Measurements from ENCODE around the gene IRF2BP1. TPM values are rescaled to one million over a fixed set of nuclear protein-coding genes. Genes with fewer than 3 reads are reported as not detected.

IRF2BP1 gene
- total RNA-seq, 1 donor from 2014 or later, result 29.4 TPM

DNA sequence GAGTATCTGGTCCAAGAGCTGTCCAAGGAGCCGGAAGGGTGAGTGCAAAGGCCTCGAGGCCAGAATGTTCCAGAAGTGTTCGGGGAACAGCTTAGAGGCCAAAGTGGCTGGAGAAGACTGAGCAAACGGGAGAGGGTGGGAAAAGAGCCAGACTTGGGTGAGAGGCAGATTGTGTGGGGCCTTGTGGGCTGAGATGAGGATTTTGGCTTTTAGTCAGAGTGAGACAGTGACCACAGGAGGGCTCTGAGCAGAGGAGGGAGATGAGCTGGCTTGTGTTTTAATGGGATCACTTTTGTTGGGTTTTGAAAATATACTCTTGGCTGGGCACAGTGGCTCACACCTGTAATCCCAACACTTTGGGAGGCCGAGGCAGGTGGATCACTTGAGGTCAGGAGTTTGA, 23.0 kb upstream of the IRF2BP1 start:
- peaks cover 10% of the 10 kb centered on the region for H3K27me3 Mint-ChIP-seq (ENCODE audit: unreplicated experiment)
- no peak overlapping the region for H3K27ac Mint-ChIP-seq (ENCODE audit: unreplicated experiment)
- no peaks in the 10 kb centered on the region for H3K36me3 Mint-ChIP-seq (ENCODE audit: unreplicated experiment)
- H3K4me1 Mint-ChIP-seq (ENCODE audit: unreplicated experiment), result no peaks in the 10 kb centered on the region
- TF ChIP-seq, protein P1, sequence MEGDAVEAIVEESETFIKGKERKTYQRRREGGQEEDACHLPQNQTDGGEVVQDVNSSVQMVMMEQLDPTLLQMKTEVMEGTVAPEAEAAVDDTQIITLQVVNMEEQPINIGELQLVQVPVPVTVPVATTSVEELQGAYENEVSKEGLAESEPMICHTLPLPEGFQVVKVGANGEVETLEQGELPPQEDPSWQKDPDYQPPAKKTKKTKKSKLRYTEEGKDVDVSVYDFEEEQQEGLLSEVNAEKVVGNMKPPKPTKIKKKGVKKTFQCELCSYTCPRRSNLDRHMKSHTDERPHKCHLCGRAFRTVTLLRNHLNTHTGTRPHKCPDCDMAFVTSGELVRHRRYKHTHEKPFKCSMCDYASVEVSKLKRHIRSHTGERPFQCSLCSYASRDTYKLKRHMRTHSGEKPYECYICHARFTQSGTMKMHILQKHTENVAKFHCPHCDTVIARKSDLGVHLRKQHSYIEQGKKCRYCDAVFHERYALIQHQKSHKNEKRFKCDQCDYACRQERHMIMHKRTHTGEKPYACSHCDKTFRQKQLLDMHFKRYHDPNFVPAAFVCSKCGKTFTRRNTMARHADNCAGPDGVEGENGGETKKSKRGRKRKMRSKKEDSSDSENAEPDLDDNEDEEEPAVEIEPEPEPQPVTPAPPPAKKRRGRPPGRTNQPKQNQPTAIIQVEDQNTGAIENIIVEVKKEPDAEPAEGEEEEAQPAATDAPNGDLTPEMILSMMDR (IDR thresholded peaks at IDR 0.05), result no peak
- H3K4me3 Mint-ChIP-seq (ENCODE audit: unreplicated experiment), result no peak overlapping the region
- DNase-seq (ENCODE audit: extremely low spot score, unreplicated experiment), result no peak
- no peaks in the 10 kb centered on the region for H3K9me3 Mint-ChIP-seq (ENCODE audit: unreplicated experiment)

DNA sequence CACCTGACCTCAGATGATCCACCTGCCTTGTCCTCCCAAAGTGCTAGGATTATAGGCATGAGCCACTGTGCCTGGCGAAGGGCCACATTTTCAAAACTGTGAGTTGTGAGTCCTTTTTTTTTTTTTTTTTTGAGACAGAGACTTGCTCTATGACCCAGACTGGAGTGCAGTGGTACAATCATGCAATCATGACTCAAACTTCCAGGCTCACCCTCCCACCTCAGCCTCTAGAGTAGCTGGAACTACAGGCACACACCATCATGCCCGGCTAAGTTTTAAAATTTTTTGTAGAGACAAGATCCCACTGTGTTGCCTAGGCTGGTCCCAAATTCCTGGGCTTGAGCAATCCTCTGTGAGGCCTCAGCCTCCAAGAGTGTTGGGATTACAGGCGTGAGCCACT, 20.3 kb upstream of the IRF2BP1 start:
- Mint-ChIP-seq H3K9me3 (ENCODE audit: unreplicated experiment) (no peaks in the 10 kb centered on the region), H3K4me3 (ENCODE audit: unreplicated experiment) (no peak overlapping the region), H3K27me3 (ENCODE audit: unreplicated experiment) (peaks cover 10% of the 10 kb centered on the region), H3K27ac (ENCODE audit: unreplicated experiment) (no peak overlapping the region), H3K4me1 (ENCODE audit: unreplicated experiment) (peaks cover 5% of the 10 kb centered on the region), H3K36me3 (ENCODE audit: unreplicated experiment) (no peaks in the 10 kb centered on the region)
- DNase-seq (ENCODE audit: extremely low spot score, unreplicated experiment), result no peak
- TF ChIP-seq, protein P1 (IDR thresholded peaks at IDR 0.05), result no peak

DNA sequence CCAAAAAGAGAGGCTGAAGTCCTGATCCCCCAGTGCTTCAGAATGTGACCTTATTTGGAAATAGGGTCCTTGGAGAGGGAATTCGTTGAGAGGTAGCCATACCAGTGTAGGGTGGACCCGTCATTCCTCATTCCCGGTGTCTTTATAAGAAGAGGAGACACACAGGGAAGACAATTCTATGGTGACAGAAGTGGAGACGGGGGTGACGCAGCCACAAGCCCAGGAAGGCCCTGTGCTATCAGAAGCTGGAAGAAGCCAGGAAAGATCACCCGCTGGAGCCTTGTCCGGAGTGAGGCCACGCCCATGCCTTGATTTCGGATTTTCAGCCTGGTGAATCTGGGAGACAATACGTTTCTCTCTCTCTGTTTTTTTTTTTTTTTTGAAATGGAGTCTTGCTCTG, 19.1 kb upstream of the IRF2BP1 start:
- TF ChIP-seq, protein P1 (IDR thresholded peaks at IDR 0.05), result no peak
- Mint-ChIP-seq H3K4me3 (ENCODE audit: unreplicated experiment) (no peak overlapping the region), H3K4me1 (ENCODE audit: unreplicated experiment) (peaks cover 12% of the 10 kb centered on the region), H3K9me3 (ENCODE audit: unreplicated experiment) (no peaks in the 10 kb centered on the region), H3K27ac (ENCODE audit: unreplicated experiment) (no peak overlapping the region), H3K36me3 (ENCODE audit: unreplicated experiment) (peaks cover 2% of the 10 kb centered on the region), H3K27me3 (ENCODE audit: unreplicated experiment) (peaks cover 3% of the 10 kb centered on the region)
- DNase-seq (ENCODE audit: extremely low spot score, unreplicated experiment), result no peak

GRCh38 chr19:45902651-45903625, 17.0 kb upstream of the IRF2BP1 start:
- DNase-seq (ENCODE audit: extremely low spot score, unreplicated experiment), result peak; percentile 100
- Mint-ChIP-seq H3K9me3 (ENCODE audit: unreplicated experiment) (no peaks in the 10 kb centered on the region), H3K4me3 (ENCODE audit: unreplicated experiment) (peak overlapping the region; percentile 90), H3K27me3 (ENCODE audit: unreplicated experiment) (no peaks in the 10 kb centered on the region), H3K27ac (ENCODE audit: unreplicated experiment) (peak overlapping the region; percentile 69), H3K4me1 (ENCODE audit: unreplicated experiment) (peaks cover 12% of the 10 kb centered on the region), H3K36me3 (ENCODE audit: unreplicated experiment) (peaks cover 10% of the 10 kb centered on the region)
- TF ChIP-seq, protein P1 (IDR thresholded peaks at IDR 0.05), result no peak

DNA sequence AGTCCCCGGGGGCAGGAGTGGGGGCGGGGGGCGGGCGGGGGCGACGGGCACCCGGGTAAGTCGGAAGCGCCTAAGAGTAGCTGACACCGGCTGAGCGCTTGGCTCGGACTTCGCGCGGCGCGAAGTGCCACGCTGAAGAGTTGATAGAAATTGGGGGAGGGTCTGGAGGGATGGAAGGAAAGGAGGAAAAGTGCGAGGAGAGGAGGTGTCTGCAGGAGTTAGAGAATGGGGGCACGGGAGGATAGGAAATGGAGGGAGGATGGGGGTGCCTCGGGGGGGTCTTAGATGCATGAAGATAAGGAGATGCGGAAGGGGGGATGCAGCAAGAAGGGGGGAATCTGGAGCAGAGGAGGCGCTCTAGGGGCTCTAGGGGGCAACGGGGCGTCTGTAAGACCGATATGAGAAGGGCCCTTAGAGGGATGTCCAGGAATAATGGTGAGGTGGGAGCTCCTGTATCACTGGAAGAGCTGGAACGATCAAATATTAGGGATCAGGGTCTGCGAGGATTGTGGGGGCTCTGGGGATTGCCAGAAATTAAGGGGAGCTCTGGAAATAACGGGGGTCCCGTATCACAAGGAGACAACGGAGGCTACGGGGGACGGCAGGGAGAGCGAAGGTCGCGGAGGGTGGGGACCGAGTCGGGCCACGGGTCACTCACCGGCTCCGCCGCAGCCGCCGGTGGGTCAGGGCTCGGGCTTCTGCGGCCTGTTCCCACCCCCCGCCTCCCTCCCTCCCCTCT, 16.1 kb upstream of the IRF2BP1 start, which contains the start of gene MYPOP:
Gene MYPOP, minus strand, starts transcription at position 702 of the 739 bp plus-strand sequence. CDS start 840 bp downstream, outside the sequence.
- DNase-seq (ENCODE audit: extremely low spot score, unreplicated experiment), result no peak
- Mint-ChIP-seq H3K4me1 (ENCODE audit: unreplicated experiment) (peaks cover 12% of the 10 kb centered on the region), H3K27me3 (ENCODE audit: unreplicated experiment) (no peaks in the 10 kb centered on the region), H3K9me3 (ENCODE audit: unreplicated experiment) (no peaks in the 10 kb centered on the region), H3K4me3 (ENCODE audit: unreplicated experiment) (peak within 1 kb of the TSS; percentile 90), H3K36me3 (ENCODE audit: unreplicated experiment) (peaks cover 10% of the 10 kb centered on the region), H3K27ac (ENCODE audit: unreplicated experiment) (peak within 1 kb of the TSS; percentile 79)
- TF ChIP-seq, protein P1 (IDR thresholded peaks at IDR 0.05), result no peak

Data from osteocyte (in vitro differentiated cells).